Limb (tissue), 2 donors: ENCODE results near the gene DDIT4L.
A peak's percentile ranks its signal among the peaks of the same experiment; 100 is the strongest.
"Not testable (repeated sequence)": the region's sequence is repeated elsewhere in the genome, so short reads cannot be mapped to it uniquely, and the experiment has no call there.

Experiments used
- DNase-seq, 2 donors: peaks; one replicate each; pipeline ENCODE4 v3.0.0-alpha.2; 2016; ENCODE audit errors: extremely low spot score in 2 of 2

Gene DDIT4L, protein sequence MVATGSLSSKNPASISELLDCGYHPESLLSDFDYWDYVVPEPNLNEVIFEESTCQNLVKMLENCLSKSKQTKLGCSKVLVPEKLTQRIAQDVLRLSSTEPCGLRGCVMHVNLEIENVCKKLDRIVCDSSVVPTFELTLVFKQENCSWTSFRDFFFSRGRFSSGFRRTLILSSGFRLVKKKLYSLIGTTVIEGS

GRCh38 chr4:100189820-100190642 lies at the start of gene DDIT4L:
Gene DDIT4L (minus strand): TSS chr4:100190468. CDS start chr4:100189983, 485 bp downstream.
- peak; percentile 22 to 61 for DNase-seq

DNA sequence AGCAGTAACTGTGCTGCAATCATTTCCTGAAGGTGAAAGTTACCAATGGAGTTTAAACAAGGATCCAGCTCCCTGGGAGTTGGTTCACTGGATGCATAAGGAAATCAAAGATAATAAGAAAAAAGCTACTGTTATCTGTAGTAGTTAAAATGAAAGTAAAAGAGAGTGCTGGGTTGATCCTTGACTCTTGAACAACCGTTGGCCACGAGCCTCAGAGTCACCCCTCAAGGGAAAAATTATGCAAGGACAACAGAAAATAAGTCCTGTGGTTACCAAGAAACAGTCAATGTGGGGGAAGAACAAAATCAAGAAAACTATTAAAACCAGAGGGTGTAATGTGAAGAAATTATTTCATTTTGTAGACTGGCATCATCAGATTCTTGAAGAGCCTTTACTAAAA lies 49.7 kb upstream of the DDIT4L start:
- no peak for DNase-seq

- no peak for DNase-seq
These were observed 34.5 kb upstream of the DDIT4L start for GRCh38 chr4:100224721-100225120.

- DNase-seq, result no peak
These were observed 33.9 kb upstream of the DDIT4L start for GRCh38 chr4:100224160-100224559.

DNA sequence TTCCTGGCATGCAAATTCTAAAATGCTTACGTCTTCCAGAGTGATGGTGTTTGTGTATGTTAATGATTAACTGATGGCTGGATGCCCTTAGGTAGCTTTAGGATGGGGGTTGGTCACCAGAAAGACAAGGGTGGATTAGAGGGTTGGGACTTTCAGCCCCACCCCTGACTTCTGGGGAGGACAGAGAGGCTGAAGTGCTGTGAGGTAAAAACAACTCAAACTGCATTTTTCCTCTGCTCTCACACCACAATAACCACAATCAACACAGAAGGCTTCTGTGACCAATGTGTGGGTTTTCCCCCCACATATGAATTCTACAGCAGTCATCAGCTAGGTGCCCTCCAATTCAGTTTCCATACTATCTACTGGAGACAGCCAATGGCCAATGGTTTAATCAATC lies 18.7 kb upstream of the DDIT4L start:
- DNase-seq, result no peak

DNA sequence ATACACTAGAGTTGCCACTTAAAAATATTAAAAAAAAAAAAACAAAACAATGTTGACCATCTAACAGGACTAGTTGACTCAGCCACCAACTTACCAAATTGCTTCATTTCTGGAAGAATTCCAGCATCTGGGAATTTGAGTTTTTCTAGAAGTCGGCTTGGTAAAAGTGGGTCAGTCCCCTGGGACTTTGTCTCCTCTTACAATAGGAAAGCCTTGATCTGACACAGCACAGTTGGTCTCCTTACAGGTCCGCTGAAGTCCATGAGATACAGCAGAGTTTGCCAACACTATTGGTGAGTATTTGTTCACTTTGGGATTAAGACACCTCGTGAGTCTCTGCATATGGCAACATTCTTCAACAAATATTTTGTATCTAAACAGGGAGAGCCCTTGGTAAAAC lies 18.2 kb upstream of the DDIT4L start:
- no peak for DNase-seq

- DNase-seq, result no peak
These were observed 16.6 kb upstream of the DDIT4L start for GRCh38 chr4:100206850-100207249.

- no peak for DNase-seq
These were observed 7.8 kb upstream of the DDIT4L start for GRCh38 chr4:100198061-100198460.

GRCh38 chr4:100196388-100197071 lies 6.3 kb upstream of the DDIT4L start:
- DNase-seq, result not testable (repeated sequence)

DNA sequence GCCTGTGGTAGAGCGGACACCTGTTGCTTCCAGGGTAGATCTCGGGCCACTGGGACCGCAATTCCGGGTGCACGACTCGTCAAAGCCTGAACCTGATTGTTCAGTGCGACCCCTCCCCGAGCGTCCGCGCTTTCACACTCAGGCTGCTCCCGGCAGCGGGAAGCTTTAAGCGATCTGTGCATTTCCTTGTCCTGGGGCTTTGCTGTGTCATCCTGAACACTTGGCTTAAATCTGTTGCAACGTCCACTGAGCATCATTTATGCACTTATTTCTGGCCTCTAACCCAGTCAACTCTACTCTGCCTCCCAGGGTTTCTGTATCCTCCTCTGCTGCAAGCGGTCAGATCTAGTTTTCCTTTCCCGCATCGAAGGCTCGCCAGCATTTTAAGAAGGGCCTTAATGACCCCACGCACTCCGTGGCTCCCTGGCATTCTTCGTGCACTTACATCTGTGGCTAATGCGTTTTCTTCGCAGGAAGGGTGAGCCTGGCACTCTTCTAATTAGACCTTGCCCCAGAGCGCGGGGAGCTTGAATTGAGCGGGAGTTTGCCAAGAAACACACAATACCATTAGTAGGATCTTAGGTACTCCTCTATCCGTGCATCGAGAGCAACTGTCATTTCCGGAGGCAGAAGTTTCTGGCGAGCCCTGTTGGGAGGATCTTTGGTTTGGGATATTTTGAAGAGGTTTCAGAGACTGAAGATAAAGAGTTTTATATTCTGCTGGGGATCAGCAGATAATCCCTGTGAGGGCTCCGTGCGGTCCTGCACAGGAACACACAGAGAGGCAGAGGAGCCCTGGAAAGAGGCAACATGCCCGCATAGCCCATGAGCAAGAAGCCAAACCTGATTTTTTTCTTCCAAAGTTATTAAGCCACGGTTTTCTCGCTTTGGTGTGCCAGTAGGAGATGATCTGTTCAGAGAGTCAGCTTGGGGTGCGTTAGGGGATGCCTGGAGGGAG lies 654 bp upstream of the DDIT4L start:
- DNase-seq, result peak; percentile 21 to 34

GRCh38 chr4:100188829-100189228 lies 1.4 kb downstream of the DDIT4L start:
- no peak for DNase-seq

GRCh38 chr4:100187781-100188180 lies 2.5 kb downstream of the DDIT4L start:
- no peak for DNase-seq

GRCh38 chr4:100184787-100185186 lies 5.5 kb downstream of the DDIT4L start:
- DNase-seq, result no peak

- no peak for DNase-seq
These were observed 12.4 kb downstream of the DDIT4L start for GRCh38 chr4:100177855-100178254.

- no peak for DNase-seq
These were observed 13.1 kb downstream of the DDIT4L start for GRCh38 chr4:100177126-100177525.

- DNase-seq, result no peak
These were observed 14.4 kb downstream of the DDIT4L start for GRCh38 chr4:100175858-100176257.

DNA sequence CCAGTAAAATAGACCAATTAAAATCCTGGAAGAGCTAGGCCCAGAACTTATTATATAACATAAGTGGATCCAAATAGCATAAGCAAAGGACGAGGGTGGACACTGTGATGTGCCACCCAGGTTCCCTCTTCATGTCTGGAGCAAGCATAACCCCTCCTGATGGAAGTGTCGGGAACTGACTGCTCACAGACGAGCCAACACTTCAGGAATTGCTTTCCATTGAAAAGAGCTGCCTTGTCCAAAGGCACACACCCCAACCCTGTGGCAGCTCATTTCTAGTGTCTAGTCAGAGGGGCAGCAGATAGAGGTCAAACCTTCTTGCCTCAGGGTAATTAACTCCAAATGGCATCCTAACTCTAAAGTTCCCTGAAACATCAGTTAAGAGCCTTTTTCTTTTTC lies 15.3 kb downstream of the DDIT4L start:
- no peak for DNase-seq

- no peak for DNase-seq
These were observed 19.3 kb downstream of the DDIT4L start for GRCh38 chr4:100170986-100171385.

- no peak for DNase-seq
These were observed 20.5 kb downstream of the DDIT4L start for GRCh38 chr4:100169491-100170485.

DNA sequence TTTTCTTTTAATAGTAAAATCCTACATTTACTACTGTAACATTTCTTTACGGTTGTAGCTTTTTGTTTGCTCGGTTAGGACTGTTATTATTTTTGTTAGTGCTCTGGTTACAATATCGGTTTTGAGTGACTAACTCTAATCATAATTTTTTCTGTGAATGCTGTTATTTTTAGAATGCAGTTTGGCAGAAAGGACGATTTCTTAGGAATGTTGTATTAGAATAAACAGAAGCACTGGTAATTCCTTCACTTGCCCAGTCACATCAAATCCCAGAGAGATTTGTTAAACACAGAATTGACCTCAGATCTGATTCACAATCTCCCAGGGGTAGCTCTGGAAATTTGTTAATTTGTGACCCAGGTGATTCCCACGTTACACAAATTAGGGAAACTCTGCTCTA lies 21.7 kb downstream of the DDIT4L start:
- no peak for DNase-seq
